ENCODE results near the gene AZIN2. TPM values are rescaled to one million over a fixed set of nuclear protein-coding genes. Genes with fewer than 3 reads are reported as not detected.

AZIN2 gene
- total RNA-seq, 2 experiments from 2014 or later: 0.27 to 0.63 TPM

GRCh38 chr1:33047290-33047689 is 33.7 kb upstream of the AZIN2 start:
- POLR2A ChIA-PET: no interaction called here
- no peak for DNase-seq (ENCODE audit: low spot score)

DNA sequence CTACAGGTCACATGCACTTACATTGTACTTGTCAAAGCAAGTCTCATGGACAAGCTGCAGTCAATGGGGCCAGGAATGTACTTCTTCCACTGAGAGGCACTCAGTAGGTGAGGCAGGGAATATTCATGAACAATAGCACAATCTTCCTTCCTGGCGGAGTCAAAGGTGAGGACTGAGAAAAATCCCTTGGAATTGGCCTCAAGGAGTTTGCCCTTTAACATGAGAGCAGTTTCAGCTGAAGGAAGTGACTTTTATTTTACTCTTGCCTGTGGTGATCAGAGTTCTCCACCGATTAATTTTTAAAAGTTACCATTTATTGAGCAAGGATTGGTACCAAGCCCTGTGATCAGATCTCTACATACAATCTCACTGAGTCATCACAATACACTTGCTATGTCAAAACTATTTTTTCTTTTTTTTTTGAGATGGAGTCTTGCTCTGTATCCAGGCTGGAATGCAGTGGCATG is 33.1 kb upstream of the AZIN2 start:
- no peaks in the 10 kb centered on the region for H3K79me2 ChIP-seq (ENCODE audit: insufficient read depth, low read depth, low read length)
- intact Hi-C loops (cut with micrococcal nuclease; ENCODE audit: unreplicated experiment): no loop called here
- DNase-seq (ENCODE audit: low spot score): no peak
- no peak for TF ChIP-seq CTCF (conservative IDR thresholded peaks at IDR 0.05; ENCODE audit: low read length)
- no peak for TF ChIP-seq EZH2phosphoT487 (IDR thresholded peaks at IDR 0.05; ENCODE audit: borderline replicate concordance, low read depth, low read length)
- no peak overlapping the region for H3K27ac ChIP-seq (ENCODE audit: low read depth, low read length, poor library complexity, severe bottlenecking)
- no peaks in the 10 kb centered on the region for H3K9me2 ChIP-seq (ENCODE audit: insufficient read depth, low read length)
- no peaks in the 10 kb centered on the region for H3K9me3 ChIP-seq (ENCODE audit: low read length)
- no peaks in the 10 kb centered on the region for H4K20me1 ChIP-seq (ENCODE audit: insufficient read depth, low read length)
- no peak overlapping the region for H3K4me2 ChIP-seq (ENCODE audit: low read length)
- no peaks in the 10 kb centered on the region for H3K36me3 ChIP-seq (ENCODE audit: insufficient read depth, low read length)
- H2AFZ ChIP-seq (ENCODE audit: low read length): no peak overlapping the region
- CTCF ChIA-PET (ENCODE audit: unreplicated experiment): no interaction called here
- POLR2A ChIA-PET: no interaction called here
- BruUV-seq (replicated peaks): no TSS peak
- H3K4me3 ChIP-seq (ENCODE audit: low read depth, low read length, poor library complexity, severe bottlenecking): no peak overlapping the region
- no peaks in the 10 kb centered on the region for H3K4me1 ChIP-seq (ENCODE audit: insufficient read depth, low read length, poor library complexity, severe bottlenecking)

More at GRCh38 chr1:33047290-33047689, 33.7 kb upstream of the AZIN2 start:
- Histone ChIP-seq H3K9me2 (ENCODE audit: insufficient read depth, low read length) (no peaks in the 10 kb centered on the region), H3K9me3 (ENCODE audit: low read length) (no peaks in the 10 kb centered on the region), H3K4me3 (ENCODE audit: low read depth, low read length, poor library complexity, severe bottlenecking) (no peak overlapping the region), H2AFZ (ENCODE audit: low read length) (no peak overlapping the region), H4K20me1 (ENCODE audit: insufficient read depth, low read length) (no peaks in the 10 kb centered on the region), H3K27ac (ENCODE audit: low read depth, low read length, poor library complexity, severe bottlenecking) (no peak overlapping the region), H3K4me1 (ENCODE audit: insufficient read depth, low read length, poor library complexity, severe bottlenecking) (no peaks in the 10 kb centered on the region), H3K79me2 (ENCODE audit: insufficient read depth, low read depth, low read length) (no peaks in the 10 kb centered on the region), H3K4me2 (ENCODE audit: low read length) (no peak overlapping the region), H3K36me3 (ENCODE audit: insufficient read depth, low read length) (no peaks in the 10 kb centered on the region)
- no TSS peak for BruUV-seq (replicated peaks)
- intact Hi-C loops (cut with micrococcal nuclease; ENCODE audit: unreplicated experiment): no loop called here
- TF ChIP-seq CTCF (conservative IDR thresholded peaks at IDR 0.05; ENCODE audit: low read length): no peak
- CTCF ChIA-PET (ENCODE audit: unreplicated experiment): no interaction called here

DNA sequence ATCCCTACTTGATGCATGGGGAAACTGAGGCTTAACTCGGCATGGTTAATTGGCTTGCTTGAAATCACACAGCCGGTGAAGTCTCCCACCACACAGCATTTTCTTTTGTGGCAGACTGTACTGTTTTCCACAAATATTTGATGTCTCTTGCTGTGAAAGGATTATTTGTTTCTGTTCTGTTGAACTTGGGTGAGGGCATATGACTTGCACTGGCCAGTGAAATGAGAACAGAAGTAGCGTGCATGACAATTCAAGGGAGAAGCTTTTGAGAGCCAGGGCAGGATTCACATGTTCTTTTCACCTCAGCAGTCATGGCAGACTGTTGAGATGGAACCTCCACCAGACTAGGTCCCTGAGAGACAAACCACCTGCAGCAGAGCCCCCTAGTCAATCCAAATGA is 32.5 kb upstream of the AZIN2 start:
- no peak overlapping the region for H3K4me2 ChIP-seq (ENCODE audit: low read length)
- intact Hi-C loops (cut with micrococcal nuclease; ENCODE audit: unreplicated experiment): no loop called here
- CTCF ChIA-PET (ENCODE audit: unreplicated experiment): no interaction called here

More for the DNA sequence above, 32.5 kb upstream of the AZIN2 start:
- no peaks in the 10 kb centered on the region for H4K20me1 ChIP-seq (ENCODE audit: insufficient read depth, low read length)
- H3K79me2 ChIP-seq (ENCODE audit: insufficient read depth, low read depth, low read length): no peaks in the 10 kb centered on the region
- no peaks in the 10 kb centered on the region for H3K9me2 ChIP-seq (ENCODE audit: insufficient read depth, low read length)
- H3K9me3 ChIP-seq (ENCODE audit: low read length): no peaks in the 10 kb centered on the region
- H3K4me3 ChIP-seq (ENCODE audit: low read depth, low read length, poor library complexity, severe bottlenecking): no peak overlapping the region
- H3K27ac ChIP-seq (ENCODE audit: low read depth, low read length, poor library complexity, severe bottlenecking): no peak overlapping the region
- BruUV-seq (replicated peaks): no TSS peak
- POLR2A ChIA-PET: no interaction called here
- H3K4me1 ChIP-seq (ENCODE audit: insufficient read depth, low read length, poor library complexity, severe bottlenecking): no peaks in the 10 kb centered on the region
- DNase-seq (ENCODE audit: low spot score): no peak
- TF ChIP-seq EZH2phosphoT487 (IDR thresholded peaks at IDR 0.05; ENCODE audit: borderline replicate concordance, low read depth, low read length): no peak
- no peak for TF ChIP-seq CTCF (conservative IDR thresholded peaks at IDR 0.05; ENCODE audit: low read length)
- no peaks in the 10 kb centered on the region for H3K36me3 ChIP-seq (ENCODE audit: insufficient read depth, low read length)
- no peak overlapping the region for H2AFZ ChIP-seq (ENCODE audit: low read length)
